IMR-90 (cell line): ENCODE measurements around the gene LRG1. TPM values are rescaled to one million over a fixed set of nuclear protein-coding genes. Genes with fewer than 3 reads are reported as not detected.

Experiments used
- ATAC-seq: fragments of 200-7000 bp; cut with Tn5 transposase; 2 replicates; pipeline ENCODE4 v1.9.1; 2020; ENCODE audit warnings: low read depth, mild to moderate bottlenecking, moderate library complexity
- BruUV-seq: library from RNA; stranded (reverse); fragments of 400-500 nt; replicated peaks from 2 replicates; lab custom pipeline; 2021; lab: Mats Ljungman, UMichigan
- CTCF ChIA-PET: fragments of 300-600 bp; formaldehyde crosslinking; extraction: SDS; loops from one replicate; lab custom pipeline; 2021; ENCODE audit warnings: antibody characterized with exemption; lab: Yijun Ruan, JAX
- POLR2A ChIA-PET: fragments of 300-600 bp; sonication (Branson Sonifier 250); formaldehyde crosslinking; loops from one replicate; lab custom pipeline; 2022; ENCODE audit warnings: antibody characterized with exemption; ENCODE audit not compliant: unreplicated experiment; lab: Charles Lee
- DNase-seq: peaks from one replicate; pipeline ENCODE4 v3.0.0; 2013
- H2AFZ ChIP-seq: replicated peaks from 2 replicates; pipeline ENCODE3; 2013; ENCODE audit warnings: low read length, mild to moderate bottlenecking; ENCODE audit not compliant: poor library complexity
- H2AK5ac ChIP-seq: 2 replicates; pipeline ENCODE4 v1.6.1; 2013; ENCODE audit warnings: low read depth, low read length, inconsistent platforms
- H2AK9ac ChIP-seq: replicated peaks from 2 replicates; pipeline ENCODE3; 2013; ENCODE audit warnings: mild to moderate bottlenecking, low read depth, low read length, moderate library complexity; ENCODE audit not compliant: poor library complexity
- H2BK120ac ChIP-seq: 2 replicates; pipeline ENCODE4 v1.6.1; 2013; ENCODE audit warnings: low read depth, low read length, inconsistent platforms
- H2BK15ac ChIP-seq: 3 replicates; pipeline ENCODE4 v1.6.1; 2013; ENCODE audit warnings: low read depth, low read length, inconsistent platforms
- H2BK20ac ChIP-seq: 2 replicates; pipeline ENCODE4 v1.6.1; 2013; ENCODE audit warnings: low read depth, mild to moderate bottlenecking, inconsistent platforms, low read length, moderate library complexity
- H2BK5ac ChIP-seq: 2 replicates; pipeline ENCODE4 v1.6.1; 2013; ENCODE audit warnings: mild to moderate bottlenecking, low read depth, low read length, inconsistent platforms; ENCODE audit not compliant: poor library complexity, severe bottlenecking
- H3K14ac ChIP-seq: replicated peaks from 2 replicates; pipeline ENCODE4 v1.6.1; 2013; ENCODE audit warnings: low read depth, low read length, inconsistent platforms
- H3K18ac ChIP-seq: 2 replicates; pipeline ENCODE4 v1.6.1; 2013; ENCODE audit warnings: low read depth, low read length, control low read depth
- H3K23ac ChIP-seq: 2 replicates; pipeline ENCODE4 v1.6.1; 2013; ENCODE audit warnings: low read depth, low read length, inconsistent platforms
- H3K27ac ChIP-seq: 2 replicates; pipeline ENCODE4 v1.5.1; 2013; ENCODE audit warnings: mild to moderate bottlenecking, control low read depth, low read length; ENCODE audit not compliant: insufficient read depth
- H3K27me3 ChIP-seq: 2 replicates; pipeline ENCODE4 v1.6.1; 2013; ENCODE audit warnings: low read length; ENCODE audit not compliant: control insufficient read depth, insufficient read depth
- H3K36me3 ChIP-seq: 2 replicates; pipeline ENCODE4 v1.6.1; 2013; ENCODE audit warnings: low read length, mixed read lengths; ENCODE audit not compliant: control insufficient read depth, insufficient read depth
- H3K4ac ChIP-seq: 2 replicates; pipeline ENCODE4 v1.6.1; 2013; ENCODE audit warnings: low read depth, low read length, inconsistent platforms
- H3K4me1 ChIP-seq: 2 replicates; pipeline ENCODE4 v1.6.1; 2013; ENCODE audit warnings: low read length, mixed read lengths; ENCODE audit not compliant: control insufficient read depth, insufficient read depth
- H3K4me2 ChIP-seq: 2 replicates; pipeline ENCODE4 v1.6.1; 2013; ENCODE audit warnings: low read depth, mild to moderate bottlenecking, control low read depth, low read length, moderate library complexity
- H3K4me3 ChIP-seq: 2 replicates; pipeline ENCODE4 v1.5.1; 2013; ENCODE audit warnings: low read depth, mild to moderate bottlenecking, control low read depth, low read length, moderate library complexity; ENCODE audit not compliant: insufficient read depth
- H3K56ac ChIP-seq: 2 replicates; pipeline ENCODE4 v1.6.1; 2013; ENCODE audit warnings: low read length, inconsistent platforms; ENCODE audit not compliant: insufficient read depth; ENCODE audit errors: extremely low read depth
- H3K79me1 ChIP-seq, 2 experiments: 2 replicates each; pipeline ENCODE4 v1.6.1; 2013; ENCODE audit warnings: low read length in 2 of 2, inconsistent platforms in 1 of 2, low read depth in 1 of 2
- H3K9ac ChIP-seq: 2 replicates; pipeline ENCODE4 v1.6.1; 2013; ENCODE audit warnings: low read depth, low read length, control low read depth
- H3K9me1 ChIP-seq: 2 replicates; pipeline ENCODE4 v1.6.1; 2013; ENCODE audit warnings: low read length, inconsistent platforms; ENCODE audit not compliant: insufficient read depth
- H3K9me3 ChIP-seq: 2 replicates; pipeline ENCODE4 v1.6.1; 2013; ENCODE audit warnings: low read length; ENCODE audit not compliant: control insufficient read depth, insufficient read depth
- H4K20me1 ChIP-seq: 2 replicates; pipeline ENCODE4 v1.6.1; 2013; ENCODE audit warnings: low read length, inconsistent platforms; ENCODE audit not compliant: insufficient read depth
- H4K5ac ChIP-seq: 2 replicates; pipeline ENCODE4 v1.6.1; 2013; ENCODE audit warnings: mild to moderate bottlenecking, low read depth, low read length, control low read depth
- H4K8ac ChIP-seq, 2 experiments: 2 replicates each; pipeline ENCODE4 v1.6.1; 2013; ENCODE audit warnings: low read depth in 2 of 2, low read length in 2 of 2, control low read depth in 1 of 2, inconsistent platforms in 1 of 2
- H4K91ac ChIP-seq: 2 replicates; pipeline ENCODE4 v1.6.1; 2013; ENCODE audit warnings: low read depth, low read length, inconsistent platforms; ENCODE audit not compliant: insufficient read depth
- CEBPB ChIP-seq: IDR thresholded peaks from 2 replicates; pipeline ENCODE4 v1.6.1; 2012; ENCODE audit warnings: low read depth, low read length, improper control_type of control experiment
- FOS ChIP-seq: fragments of 150-350 bp; IDR thresholded peaks from 2 replicates; pipeline ENCODE4 v1.6.1; 2016; ENCODE audit warnings: low read depth, low read length
- MAFK ChIP-seq: IDR thresholded peaks from 2 replicates; pipeline ENCODE4 v1.6.1; 2012; ENCODE audit warnings: low read depth, low read length, improper control_type of control experiment
- MAZ ChIP-seq: IDR thresholded peaks from 2 replicates; pipeline ENCODE4 v1.6.1; 2012; ENCODE audit warnings: low read depth, mild to moderate bottlenecking, low read length, improper control_type of control experiment, moderate library complexity, borderline replicate concordance
- NFE2L2 ChIP-seq: fragments of 150-350 bp; IDR thresholded peaks from 2 replicates; pipeline ENCODE4 v1.6.1; 2016; ENCODE audit warnings: low read depth, mild to moderate bottlenecking, low read length
- POLR2A ChIP-seq: IDR thresholded peaks from 2 replicates; pipeline ENCODE4 v1.6.1; 2012; ENCODE audit warnings: mild to moderate bottlenecking, low read depth, low read length
- RAD21 ChIP-seq: IDR thresholded peaks from 2 replicates; pipeline ENCODE4 v1.6.1; 2012; ENCODE audit warnings: low read length, improper control_type of control experiment
- RCOR1 ChIP-seq: IDR thresholded peaks from 2 replicates; pipeline ENCODE4 v1.6.1; 2012; ENCODE audit warnings: mild to moderate bottlenecking, low read length, improper control_type of control experiment; ENCODE audit not compliant: insufficient replicate concordance
- RFX5 ChIP-seq: IDR thresholded peaks from 2 replicates; pipeline ENCODE4 v1.8.0; 2012; ENCODE audit warnings: low read depth, mild to moderate bottlenecking, low read length, moderate library complexity
- SMC3 ChIP-seq: fragments of 150-350 bp; IDR thresholded peaks from 2 replicates; pipeline ENCODE4 v1.6.1; 2016; ENCODE audit warnings: low read depth, mild to moderate bottlenecking, antibody characterized with exemption, low read length, moderate library complexity
- WGBS, 2 experiments: methylation state at CpG; one replicate each; pipeline versions ENCODE4 v1.1.5 to v1.1.7; 2013; ENCODE audit warnings: missing lambda C conversion rate in 2 of 2; ENCODE audit not compliant: insufficient read length in 1 of 2; ENCODE audit errors: extremely low coverage in 2 of 2; 5-methylcytosine and 5-hydroxymethylcytosine counted together
- dilution Hi-C: fragments of 300-500 bp; cut with HindIII; formaldehyde crosslinking; loops from one replicate; pipeline ENCODE4 v1.14.3; 2018; ENCODE audit warnings: low sequenced_read_pairs; ENCODE audit not compliant: unreplicated experiment
- in situ Hi-C: fragments of 300-500 bp; cut with MboI; formaldehyde crosslinking; loops from 3 replicates; pipeline ENCODE4 v1.14.3; 2019; ENCODE audit warnings: low sequenced_read_pairs, inconsistent platforms, mixed read lengths
- intact Hi-C: fragments of 100-400 bp; cut with micrococcal nuclease; formaldehyde crosslinking; loops from 2 replicates; pipeline ENCODE4 v1.10.0; 2022
- polyA plus RNA-seq, 3 experiments: library from polyadenylated mRNA; depleted of rRNA; stranded (reverse); fragments of >200 nt; gene quantifications; 2 replicates each; pipeline ENCODE4 v1.2.3, GENCODE V29; 2012; ENCODE audit warnings: low replicate concordance in 1 of 3
- total RNA-seq: library from RNA; depleted of rRNA; stranded (reverse); fragments of >200 nt; gene quantifications from 2 replicates; pipeline ENCODE4 v1.2.3, GENCODE V29; 2012
- TF ChIP-seq, protein P1 (sequence below): fragments of 150-350 bp; IDR thresholded peaks from 2 replicates; pipeline ENCODE4 v1.6.1; 2016; ENCODE audit warnings: low read depth, mild to moderate bottlenecking, low read length, moderate library complexity, borderline replicate concordance
- TF ChIP-seq, protein P2 (sequence below): conservative IDR thresholded peaks from 2 replicates; pipeline ENCODE4 v1.5.1; 2012; ENCODE audit warnings: mild to moderate bottlenecking, low read depth, low read length, improper control_type of control experiment
- TF ChIP-seq, protein P3 (sequence below): fragments of 150-350 bp; IDR thresholded peaks from 2 replicates; pipeline ENCODE4 v1.6.1; 2017; ENCODE audit warnings: mild to moderate bottlenecking, antibody characterized with exemption, low read length, low read depth

Gene LRG1
- total and polyA plus RNA-seq, 2 of the 4 experiments (the other 2 are of a cell fraction): not detected

- H4K8ac ChIP-seq: no peak overlapping the region
- H3K4me1 ChIP-seq: no peaks in the 10 kb centered on the region
- no peak overlapping the region for H3K14ac ChIP-seq
- no peak overlapping the region for H3K27ac ChIP-seq
- no peak overlapping the region for H2BK120ac ChIP-seq
- H3K9ac ChIP-seq: no peak overlapping the region
- H3K23ac ChIP-seq: no peak overlapping the region
- no peak overlapping the region for H3K4me3 ChIP-seq
- no peaks in the 10 kb centered on the region for H3K36me3 ChIP-seq
- H4K20me1 ChIP-seq: no peaks in the 10 kb centered on the region
- dilution Hi-C loops (no loop called here), intact Hi-C loops (loop anchor here (2.0 kb wide), 1 partner anchor 79 kb away; no protein-coding TSS in a partner anchor), in situ Hi-C loops (no loop called here)
- no peaks in the 10 kb centered on the region for H3K9me3 ChIP-seq
- no peak overlapping the region for H2BK20ac ChIP-seq
- H2AK5ac ChIP-seq: peak overlapping the region; percentile 50; the same call in 1 of the 2 replicates
- H4K5ac ChIP-seq: no peak overlapping the region
- H4K91ac ChIP-seq: no peak overlapping the region
- peak overlapping the region; percentile 85 for H2AK9ac ChIP-seq
- peak; percentile 87 for ATAC-seq
- ChIA-PET POLR2A (no interaction called here), CTCF (interaction anchor here (0.6 to 1.0 kb wide), 7 partner anchors 10 to 1061 kb away, joined by 3 to 6 read pairs (median 3); no protein-coding TSS in a partner anchor)
- no peak for DNase-seq
- no peak for TF ChIP-seq RFX5
- peak; percentile 70 for TF ChIP-seq RAD21
- peak; percentile 75 for TF ChIP-seq SMC3
- TF ChIP-seq, protein P1, sequence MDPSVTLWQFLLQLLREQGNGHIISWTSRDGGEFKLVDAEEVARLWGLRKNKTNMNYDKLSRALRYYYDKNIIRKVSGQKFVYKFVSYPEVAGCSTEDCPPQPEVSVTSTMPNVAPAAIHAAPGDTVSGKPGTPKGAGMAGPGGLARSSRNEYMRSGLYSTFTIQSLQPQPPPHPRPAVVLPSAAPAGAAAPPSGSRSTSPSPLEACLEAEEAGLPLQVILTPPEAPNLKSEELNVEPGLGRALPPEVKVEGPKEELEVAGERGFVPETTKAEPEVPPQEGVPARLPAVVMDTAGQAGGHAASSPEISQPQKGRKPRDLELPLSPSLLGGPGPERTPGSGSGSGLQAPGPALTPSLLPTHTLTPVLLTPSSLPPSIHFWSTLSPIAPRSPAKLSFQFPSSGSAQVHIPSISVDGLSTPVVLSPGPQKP: no peak
- TF ChIP-seq RCOR1: no peak
- no peak for TF ChIP-seq POLR2A
- TF ChIP-seq, protein P2, sequence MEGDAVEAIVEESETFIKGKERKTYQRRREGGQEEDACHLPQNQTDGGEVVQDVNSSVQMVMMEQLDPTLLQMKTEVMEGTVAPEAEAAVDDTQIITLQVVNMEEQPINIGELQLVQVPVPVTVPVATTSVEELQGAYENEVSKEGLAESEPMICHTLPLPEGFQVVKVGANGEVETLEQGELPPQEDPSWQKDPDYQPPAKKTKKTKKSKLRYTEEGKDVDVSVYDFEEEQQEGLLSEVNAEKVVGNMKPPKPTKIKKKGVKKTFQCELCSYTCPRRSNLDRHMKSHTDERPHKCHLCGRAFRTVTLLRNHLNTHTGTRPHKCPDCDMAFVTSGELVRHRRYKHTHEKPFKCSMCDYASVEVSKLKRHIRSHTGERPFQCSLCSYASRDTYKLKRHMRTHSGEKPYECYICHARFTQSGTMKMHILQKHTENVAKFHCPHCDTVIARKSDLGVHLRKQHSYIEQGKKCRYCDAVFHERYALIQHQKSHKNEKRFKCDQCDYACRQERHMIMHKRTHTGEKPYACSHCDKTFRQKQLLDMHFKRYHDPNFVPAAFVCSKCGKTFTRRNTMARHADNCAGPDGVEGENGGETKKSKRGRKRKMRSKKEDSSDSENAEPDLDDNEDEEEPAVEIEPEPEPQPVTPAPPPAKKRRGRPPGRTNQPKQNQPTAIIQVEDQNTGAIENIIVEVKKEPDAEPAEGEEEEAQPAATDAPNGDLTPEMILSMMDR: peak; percentile 83
- TF ChIP-seq NFE2L2: no peak
- TF ChIP-seq MAFK: no peak
- no peak for TF ChIP-seq MAZ
- TF ChIP-seq FOS: no peak
- no peak for TF ChIP-seq CEBPB
- TF ChIP-seq, protein P3, sequence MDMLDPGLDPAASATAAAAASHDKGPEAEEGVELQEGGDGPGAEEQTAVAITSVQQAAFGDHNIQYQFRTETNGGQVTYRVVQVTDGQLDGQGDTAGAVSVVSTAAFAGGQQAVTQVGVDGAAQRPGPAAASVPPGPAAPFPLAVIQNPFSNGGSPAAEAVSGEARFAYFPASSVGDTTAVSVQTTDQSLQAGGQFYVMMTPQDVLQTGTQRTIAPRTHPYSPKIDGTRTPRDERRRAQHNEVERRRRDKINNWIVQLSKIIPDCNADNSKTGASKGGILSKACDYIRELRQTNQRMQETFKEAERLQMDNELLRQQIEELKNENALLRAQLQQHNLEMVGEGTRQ: no peak
- peak overlapping the region; percentile 87 for H2AFZ ChIP-seq
- no peak overlapping the region for H2BK15ac ChIP-seq
- H3K9me1 ChIP-seq: no peaks in the 10 kb centered on the region
- H2BK5ac ChIP-seq: no peak overlapping the region
- BruUV-seq: no TSS peak
- no peaks in the 10 kb centered on the region for H3K27me3 ChIP-seq
- no peak overlapping the region for H3K56ac ChIP-seq
- 29% methylated on average over 6 of the region's 44 CpGs; no CpG with 5 or more reads in 1 of the 2 experiments for WGBS, 2 experiments
- H3K4ac ChIP-seq: no peak overlapping the region
- H3K18ac ChIP-seq: no peak overlapping the region
- H3K79me1 ChIP-seq: no peaks in the 10 kb centered on the region
- H3K4me2 ChIP-seq: no peak overlapping the region; the same call in 1 of the 2 replicates
Measured at GRCh38 chr19:4557971-4558941, 18.4 kb upstream of the LRG1 start.
